A549 treated with AZD9567 at 1 μM for 4 hours (cell line): ENCODE results near the gene SUMO1. TPM values are rescaled to one million over a fixed set of nuclear protein-coding genes. Genes with fewer than 3 reads are reported as not detected.

Experiments
- total RNA-seq: library from RNA; stranded (reverse); fragments of 200-300 nt; extraction: Qiagen RNA extraction; gene quantifications from 5 replicates; pipeline ENCODE4 v1.2.3, GENCODE V29; 2022; ENCODE audit not compliant: insufficient read depth

The SUMO1 gene
- 124 to 203 TPM (median 148 TPM) in 5 replicates for total RNA-seq

GRCh38 chr2:202238234-202239197 lies at the start of gene SUMO1:
TSS of gene SUMO1 (minus strand) at chr2:202238597. CDS start at chr2:202238451, 146 bp downstream.

GRCh38 chr2:202265467-202266277 lies 27.3 kb upstream of the SUMO1 start, which contains the start of gene NOP58:
TSS of gene NOP58 (plus strand) at chr2:202265763. CDS start at chr2:202265942, 179 bp downstream.

Other genes with a start within 250 kb of the SUMO1 start
- 4.0 to 7.7 TPM (median 7.3 TPM) in 5 replicates for gene FZD7, start 204.7 kb downstream of the SUMO1 start, total RNA-seq
- not detected in 5 replicates for gene KIAA2012, start 165.3 kb downstream of the SUMO1 start, total RNA-seq
- gene NOP58, start 27.2 kb upstream of the SUMO1 start, total RNA-seq, result 117 to 138 TPM (median 120 TPM) in 5 replicates
- gene BMPR2, start 137.7 kb upstream of the SUMO1 start, total RNA-seq, result 9.9 to 14.2 TPM (median 13.2 TPM) in 5 replicates